Osteocyte (in vitro differentiated cells): ENCODE measurements around the gene BACH2. TPM values are rescaled to one million over a fixed set of nuclear protein-coding genes. Genes with fewer than 3 reads are reported as not detected.
"Not testable (repeated sequence)": the region's sequence is repeated elsewhere in the genome, so short reads cannot be mapped to it uniquely, and the experiment has no call there.

Experiments used
- DNase-seq: peaks from one replicate; pipeline ENCODE4 v3.0.0; 2021; ENCODE audit warnings: mixed read lengths; ENCODE audit not compliant: unreplicated experiment; ENCODE audit errors: extremely low spot score
- H3K27ac Mint-ChIP-seq: one replicate; pipeline ENCODE4 v1.8.0; 2021; ENCODE audit warnings: mild to moderate bottlenecking, mixed read lengths; ENCODE audit not compliant: unreplicated experiment
- H3K27me3 Mint-ChIP-seq: one replicate; pipeline ENCODE4 v1.8.0; 2021; ENCODE audit warnings: mixed read lengths; ENCODE audit not compliant: unreplicated experiment
- H3K36me3 Mint-ChIP-seq: one replicate; pipeline ENCODE4 v1.8.0; 2021; ENCODE audit warnings: mixed read lengths; ENCODE audit not compliant: unreplicated experiment
- H3K4me1 Mint-ChIP-seq: one replicate; pipeline ENCODE4 v1.8.0; 2021; ENCODE audit warnings: mixed read lengths; ENCODE audit not compliant: unreplicated experiment
- H3K4me3 Mint-ChIP-seq: one replicate; pipeline ENCODE4 v1.8.0; 2021; ENCODE audit warnings: mild to moderate bottlenecking, moderate library complexity, mixed read lengths; ENCODE audit not compliant: unreplicated experiment
- H3K9me3 Mint-ChIP-seq: one replicate; pipeline ENCODE4 v1.8.0; 2021; ENCODE audit warnings: mixed read lengths; ENCODE audit not compliant: unreplicated experiment
- total RNA-seq: library from RNA; stranded (reverse); gene quantifications from 2 replicates; pipeline ENCODE4 v1.2.1, GENCODE V29; 2021
- TF ChIP-seq, protein P1 (sequence below): fragments of 200-600 bp; sonication (generic); IDR thresholded peaks from 2 replicates; pipeline ENCODE4 v1.5.0; 2021; ENCODE audit warnings: antibody characterized with exemption, mild to moderate bottlenecking, moderate library complexity

BACH2 gene
- total RNA-seq, 1 donor from 2014 or later = 1.6 TPM

DNA sequence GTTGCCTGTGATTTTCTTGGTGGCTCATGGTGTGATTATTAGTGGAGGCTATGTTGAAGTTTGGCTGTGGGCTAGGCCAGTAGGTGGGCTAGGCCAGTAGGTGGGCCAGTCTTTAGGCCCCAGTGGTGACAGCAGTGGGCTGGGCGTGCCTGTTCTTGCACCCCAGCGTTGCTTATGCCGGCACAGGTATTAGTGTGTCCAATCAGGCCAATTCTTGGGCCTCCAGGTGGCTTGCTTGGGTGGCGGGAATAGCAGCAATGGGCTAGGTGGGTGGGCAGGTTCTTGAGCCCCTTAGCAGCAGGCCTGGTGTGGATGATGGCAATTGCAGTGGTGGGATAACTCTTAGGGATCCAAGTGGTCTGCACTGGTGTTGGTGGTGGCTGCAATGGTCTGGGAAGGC lies 379.4 kb downstream of the BACH2 start:
- Mint-ChIP-seq H3K4me1 (no peaks in the 10 kb centered on the region), H3K4me3 (no peak overlapping the region), H3K36me3 (no peaks in the 10 kb centered on the region), H3K27me3 (peaks cover 9% of the 10 kb centered on the region), H3K27ac (no peak overlapping the region), H3K9me3 (peaks cover 19% of the 10 kb centered on the region)
- no peak for DNase-seq
- TF ChIP-seq, protein P1, sequence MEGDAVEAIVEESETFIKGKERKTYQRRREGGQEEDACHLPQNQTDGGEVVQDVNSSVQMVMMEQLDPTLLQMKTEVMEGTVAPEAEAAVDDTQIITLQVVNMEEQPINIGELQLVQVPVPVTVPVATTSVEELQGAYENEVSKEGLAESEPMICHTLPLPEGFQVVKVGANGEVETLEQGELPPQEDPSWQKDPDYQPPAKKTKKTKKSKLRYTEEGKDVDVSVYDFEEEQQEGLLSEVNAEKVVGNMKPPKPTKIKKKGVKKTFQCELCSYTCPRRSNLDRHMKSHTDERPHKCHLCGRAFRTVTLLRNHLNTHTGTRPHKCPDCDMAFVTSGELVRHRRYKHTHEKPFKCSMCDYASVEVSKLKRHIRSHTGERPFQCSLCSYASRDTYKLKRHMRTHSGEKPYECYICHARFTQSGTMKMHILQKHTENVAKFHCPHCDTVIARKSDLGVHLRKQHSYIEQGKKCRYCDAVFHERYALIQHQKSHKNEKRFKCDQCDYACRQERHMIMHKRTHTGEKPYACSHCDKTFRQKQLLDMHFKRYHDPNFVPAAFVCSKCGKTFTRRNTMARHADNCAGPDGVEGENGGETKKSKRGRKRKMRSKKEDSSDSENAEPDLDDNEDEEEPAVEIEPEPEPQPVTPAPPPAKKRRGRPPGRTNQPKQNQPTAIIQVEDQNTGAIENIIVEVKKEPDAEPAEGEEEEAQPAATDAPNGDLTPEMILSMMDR = no peak

DNA sequence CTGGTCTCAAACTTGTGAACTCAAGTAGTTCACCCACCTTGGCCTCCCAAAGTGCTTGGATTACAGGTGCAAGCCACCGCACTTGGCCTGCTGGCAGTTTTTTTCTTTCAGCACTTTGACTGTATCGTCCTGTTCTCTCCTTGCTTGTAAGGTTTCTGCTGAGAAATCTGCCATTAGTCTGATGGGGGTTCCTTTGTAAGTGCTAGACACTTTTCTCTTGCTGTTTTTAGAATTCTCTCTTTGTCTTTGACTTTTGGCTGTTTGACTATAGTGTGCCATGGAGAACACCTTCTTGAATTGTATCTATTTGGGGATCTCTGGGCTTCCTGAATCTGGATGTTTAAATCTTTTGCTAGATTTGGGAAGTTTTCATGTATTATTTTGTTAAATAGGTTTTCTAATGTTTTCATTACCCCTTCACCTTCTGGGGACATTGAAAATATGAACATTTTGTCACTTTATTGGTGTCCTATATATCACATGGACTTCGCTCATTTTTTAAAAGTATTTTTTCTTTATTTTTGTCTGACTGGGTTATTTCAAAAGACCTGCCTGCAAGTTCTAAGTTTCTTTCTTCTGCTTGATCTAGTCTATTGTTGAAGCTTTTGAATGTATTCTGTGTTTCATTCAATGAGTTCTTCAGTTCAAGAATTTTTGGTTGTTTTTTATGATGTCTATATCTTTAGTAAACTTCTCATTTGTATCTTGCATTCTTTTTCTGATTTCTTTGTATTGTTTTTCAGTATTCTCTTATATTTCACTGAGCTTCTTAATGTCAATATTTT lies 380.3 kb downstream of the BACH2 start:
- no peak overlapping the region for H3K27ac Mint-ChIP-seq
- DNase-seq = no peak
- H3K9me3 Mint-ChIP-seq = peaks cover 19% of the 10 kb centered on the region
- peaks cover 16% of the 10 kb centered on the region for H3K27me3 Mint-ChIP-seq
- H3K4me1 Mint-ChIP-seq = no peaks in the 10 kb centered on the region
- no peak overlapping the region for H3K4me3 Mint-ChIP-seq
- TF ChIP-seq, protein P1 = no peak
- no peaks in the 10 kb centered on the region for H3K36me3 Mint-ChIP-seq

DNA sequence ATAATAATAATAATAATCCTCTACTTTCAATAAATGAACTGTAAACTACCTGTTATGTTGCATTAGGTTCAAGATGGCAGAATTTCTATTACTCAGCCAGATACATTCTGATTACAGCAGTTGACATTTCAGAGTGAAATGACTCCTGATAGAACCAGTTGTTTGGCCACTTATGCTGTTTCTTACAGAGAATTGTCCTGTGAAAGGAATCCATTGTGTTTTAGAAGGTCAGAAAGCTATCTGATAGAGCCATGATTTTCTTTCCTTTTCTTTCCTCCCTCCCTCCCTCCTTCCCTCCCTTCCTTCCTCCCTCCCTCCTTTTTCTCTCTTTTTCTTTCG lies 385.8 kb downstream of the BACH2 start:
- no peak overlapping the region for H3K27ac Mint-ChIP-seq

DNA sequence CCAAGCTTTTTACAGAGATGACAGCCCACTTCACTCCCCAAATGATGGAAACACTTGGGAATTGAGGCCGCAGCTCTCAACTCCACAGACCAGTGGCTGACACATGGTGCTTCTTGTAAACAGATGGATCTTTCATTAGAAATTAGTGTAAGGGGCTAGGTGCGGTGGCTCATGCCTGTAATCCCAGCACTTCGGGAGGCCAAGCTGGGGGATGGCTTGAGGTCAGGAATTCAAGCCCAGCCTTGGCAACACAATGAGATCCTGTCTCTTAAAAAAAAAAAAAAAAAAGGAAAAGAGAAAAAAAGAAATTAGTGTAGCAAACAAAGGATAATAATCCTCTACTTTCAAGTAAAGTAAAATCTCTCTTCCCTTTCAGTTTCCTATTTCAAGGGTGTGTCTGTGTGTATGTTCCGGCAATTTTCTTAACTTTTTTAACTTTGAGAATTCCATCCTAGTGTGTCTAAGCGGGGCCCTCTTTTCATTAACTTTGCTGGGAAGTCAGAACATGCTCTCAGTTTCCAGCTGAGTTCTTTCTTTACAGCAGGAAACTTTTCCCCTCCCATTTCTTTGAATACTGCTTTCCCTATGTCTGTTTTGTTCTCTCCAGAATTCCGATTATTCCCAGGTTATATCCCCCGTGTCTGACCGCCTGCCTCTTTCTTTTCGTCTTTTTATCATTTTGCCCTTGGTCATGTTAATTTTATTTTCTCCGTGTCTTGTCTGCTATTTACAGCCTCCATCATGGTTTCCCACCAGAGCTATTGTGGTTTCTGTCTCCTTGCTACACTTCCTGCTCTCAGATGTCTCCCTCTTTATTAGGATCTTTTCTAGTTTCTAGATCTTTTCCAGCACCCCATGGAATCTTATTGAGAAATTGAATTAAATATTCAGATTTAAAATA lies 386.4 kb downstream of the BACH2 start:
- not testable (repeated sequence) for H3K4me3 Mint-ChIP-seq, H3K27ac Mint-ChIP-seq, H3K9me3 Mint-ChIP-seq, H3K36me3 Mint-ChIP-seq, H3K4me1 Mint-ChIP-seq, DNase-seq
- peaks cover 22% of the 10 kb centered on the region for H3K27me3 Mint-ChIP-seq

More for the DNA sequence above, 385.8 kb downstream of the BACH2 start:
- Mint-ChIP-seq H3K4me1 (peaks cover 2% of the 10 kb centered on the region), H3K4me3 (no peak overlapping the region), H3K9me3 (peaks cover 6% of the 10 kb centered on the region), H3K27me3 (peaks cover 27% of the 10 kb centered on the region), H3K36me3 (no peaks in the 10 kb centered on the region)
- TF ChIP-seq, protein P1 = no peak
- no peak for DNase-seq

DNA sequence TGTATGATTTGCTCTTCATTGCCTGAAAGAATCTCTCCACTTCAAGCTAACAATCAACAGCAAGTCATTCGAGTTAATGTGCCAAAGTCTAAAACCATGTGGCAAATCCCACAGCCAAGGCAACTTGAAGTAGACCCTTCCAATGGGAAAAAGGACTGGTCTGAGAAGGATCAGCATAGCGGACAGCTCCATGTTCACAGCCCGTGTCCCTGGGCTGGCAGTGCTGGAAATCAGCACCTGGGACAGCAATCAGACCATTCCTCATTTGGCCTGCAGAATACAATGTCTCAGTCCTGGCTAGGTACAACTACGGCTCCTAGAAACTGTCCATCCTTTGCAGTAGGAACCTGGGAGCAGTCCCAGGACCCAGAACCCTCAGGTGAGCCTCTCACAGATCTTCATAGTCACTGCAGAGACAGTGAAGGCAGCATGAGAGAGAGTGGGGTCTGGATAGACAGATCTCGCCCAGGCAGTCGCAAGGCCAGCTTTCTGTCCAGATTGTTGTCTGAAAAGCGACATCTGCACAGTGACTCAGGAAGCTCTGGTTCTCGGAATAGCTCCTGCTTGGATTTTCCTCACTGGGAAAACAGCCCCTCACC lies 401.3 kb downstream of the BACH2 start:
- no peak for DNase-seq
- H3K4me3 Mint-ChIP-seq = no peak overlapping the region
- no peaks in the 10 kb centered on the region for H3K9me3 Mint-ChIP-seq
- peaks cover 24% of the 10 kb centered on the region for H3K27me3 Mint-ChIP-seq
- TF ChIP-seq, protein P1 = no peak
- H3K36me3 Mint-ChIP-seq = no peaks in the 10 kb centered on the region
- H3K4me1 Mint-ChIP-seq = no peaks in the 10 kb centered on the region
- H3K27ac Mint-ChIP-seq = no peak overlapping the region
